ENCODE data around the gene PRDM1. TPM values are rescaled to one million over a fixed set of nuclear protein-coding genes. Genes with fewer than 3 reads are reported as not detected.

Gene PRDM1
- polyA plus RNA-seq, 1 experiment, result 4.6 TPM

GRCh38 chr6:106155219-106155830 lies 69.2 kb downstream of the PRDM1 start:
- TF ChIP-seq, protein P1, sequence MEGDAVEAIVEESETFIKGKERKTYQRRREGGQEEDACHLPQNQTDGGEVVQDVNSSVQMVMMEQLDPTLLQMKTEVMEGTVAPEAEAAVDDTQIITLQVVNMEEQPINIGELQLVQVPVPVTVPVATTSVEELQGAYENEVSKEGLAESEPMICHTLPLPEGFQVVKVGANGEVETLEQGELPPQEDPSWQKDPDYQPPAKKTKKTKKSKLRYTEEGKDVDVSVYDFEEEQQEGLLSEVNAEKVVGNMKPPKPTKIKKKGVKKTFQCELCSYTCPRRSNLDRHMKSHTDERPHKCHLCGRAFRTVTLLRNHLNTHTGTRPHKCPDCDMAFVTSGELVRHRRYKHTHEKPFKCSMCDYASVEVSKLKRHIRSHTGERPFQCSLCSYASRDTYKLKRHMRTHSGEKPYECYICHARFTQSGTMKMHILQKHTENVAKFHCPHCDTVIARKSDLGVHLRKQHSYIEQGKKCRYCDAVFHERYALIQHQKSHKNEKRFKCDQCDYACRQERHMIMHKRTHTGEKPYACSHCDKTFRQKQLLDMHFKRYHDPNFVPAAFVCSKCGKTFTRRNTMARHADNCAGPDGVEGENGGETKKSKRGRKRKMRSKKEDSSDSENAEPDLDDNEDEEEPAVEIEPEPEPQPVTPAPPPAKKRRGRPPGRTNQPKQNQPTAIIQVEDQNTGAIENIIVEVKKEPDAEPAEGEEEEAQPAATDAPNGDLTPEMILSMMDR (IDR thresholded peaks at IDR 0.05; ENCODE audit: insufficient read depth, low read depth, low read length), result peak; percentile 21; the same call in 1 of the 2 replicates
- POLR2A ChIA-PET, result no interaction called here
- CTCF ChIA-PET, result interaction anchor here (0.7 to 1.4 kb wide), 2 partner anchors 55 to 68 kb away, joined by 3 to 5 read pairs; no protein-coding TSS in a partner anchor
- no peaks in the 10 kb centered on the region for H3K36me3 ChIP-seq (ENCODE audit: control insufficient read depth, insufficient read depth, low read length)
- peak; percentile 52 for DNase-seq (ENCODE audit: low read depth)
- no peak overlapping the region for H3K4me3 ChIP-seq (ENCODE audit: low read depth, low read length)
- H3K27me3 ChIP-seq (ENCODE audit: control insufficient read depth, insufficient read depth, low read length), result no peaks in the 10 kb centered on the region

DNA sequence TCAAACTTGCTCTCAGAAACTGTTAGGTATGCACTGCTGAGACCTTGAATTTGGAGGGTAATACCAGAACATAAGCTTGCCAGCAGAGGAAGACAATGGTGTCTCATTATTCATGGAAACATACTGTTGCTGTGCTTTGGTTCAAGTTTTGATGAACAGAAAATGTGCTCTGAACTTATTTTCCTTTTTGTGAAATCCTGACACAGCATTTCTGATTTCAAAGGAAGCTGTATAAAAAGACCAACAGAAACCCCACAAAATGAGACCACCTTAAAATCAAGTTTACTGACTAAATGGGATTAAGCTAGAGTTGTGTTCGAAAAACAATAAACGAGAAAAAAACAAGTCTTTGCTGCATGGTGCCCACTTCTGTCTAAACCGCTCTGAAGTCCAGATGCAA lies 70.3 kb downstream of the PRDM1 start:
- no peak for DNase-seq (ENCODE audit: low read depth)
- Histone ChIP-seq H3K27me3 (ENCODE audit: control insufficient read depth, insufficient read depth, low read length) (no peaks in the 10 kb centered on the region), H3K36me3 (ENCODE audit: control insufficient read depth, insufficient read depth, low read length) (no peaks in the 10 kb centered on the region), H3K4me3 (ENCODE audit: low read depth, low read length) (no peak overlapping the region)
- TF ChIP-seq, protein P1 (IDR thresholded peaks at IDR 0.05; ENCODE audit: insufficient read depth, low read depth, low read length), result no peak
- ChIA-PET CTCF (interaction anchor here (0.6 to 1.4 kb wide), 3 partner anchors 67 to 570 kb away, joined by 3 to 6 read pairs (median 3); no protein-coding TSS in a partner anchor), POLR2A (no interaction called here)

- ChIA-PET CTCF (interaction anchor here (0.6 to 1.4 kb wide), 3 partner anchors 67 to 570 kb away, joined by 3 to 6 read pairs (median 3); no protein-coding TSS in a partner anchor), POLR2A (interaction anchor here (0.7 kb wide), 1 partner anchor 45 kb away, joined by 5 read pairs; no protein-coding TSS in a partner anchor)
- Histone ChIP-seq H3K36me3 (ENCODE audit: control insufficient read depth, insufficient read depth, low read length) (no peaks in the 10 kb centered on the region), H3K27me3 (ENCODE audit: control insufficient read depth, insufficient read depth, low read length) (no peaks in the 10 kb centered on the region), H3K4me3 (ENCODE audit: low read depth, low read length) (no peak overlapping the region)
- DNase-seq (ENCODE audit: low read depth), result no peak
- TF ChIP-seq, protein P1 (IDR thresholded peaks at IDR 0.05; ENCODE audit: insufficient read depth, low read depth, low read length), result no peak
Measured at GRCh38 chr6:106156863-106157262, 70.7 kb downstream of the PRDM1 start.

GRCh38 chr6:106158816-106159215 lies 72.7 kb downstream of the PRDM1 start:
- ChIA-PET CTCF (no interaction called here), POLR2A (no interaction called here)
- DNase-seq (ENCODE audit: low read depth), result no peak
- TF ChIP-seq, protein P1 (IDR thresholded peaks at IDR 0.05; ENCODE audit: insufficient read depth, low read depth, low read length), result no peak
- Histone ChIP-seq H3K36me3 (ENCODE audit: control insufficient read depth, insufficient read depth, low read length) (no peaks in the 10 kb centered on the region), H3K4me3 (ENCODE audit: low read depth, low read length) (no peak overlapping the region), H3K27me3 (ENCODE audit: control insufficient read depth, insufficient read depth, low read length) (no peaks in the 10 kb centered on the region)

Other genes starting within 250 kb of the PRDM1 start
- 18.6 and 35.7 TPM in 2 replicates for gene ATG5, start 239.4 kb downstream of the PRDM1 start, polyA plus RNA-seq (2011; rRNA removed)

Measured in BJ (cell line).